ENCODE measurements around the gene EML5. TPM values are rescaled to one million over a fixed set of nuclear protein-coding genes. Genes with fewer than 3 reads are reported as not detected.

EML5 gene
- total RNA-seq, 1 experiment from 2014 or later: 0.52 TPM

DNA sequence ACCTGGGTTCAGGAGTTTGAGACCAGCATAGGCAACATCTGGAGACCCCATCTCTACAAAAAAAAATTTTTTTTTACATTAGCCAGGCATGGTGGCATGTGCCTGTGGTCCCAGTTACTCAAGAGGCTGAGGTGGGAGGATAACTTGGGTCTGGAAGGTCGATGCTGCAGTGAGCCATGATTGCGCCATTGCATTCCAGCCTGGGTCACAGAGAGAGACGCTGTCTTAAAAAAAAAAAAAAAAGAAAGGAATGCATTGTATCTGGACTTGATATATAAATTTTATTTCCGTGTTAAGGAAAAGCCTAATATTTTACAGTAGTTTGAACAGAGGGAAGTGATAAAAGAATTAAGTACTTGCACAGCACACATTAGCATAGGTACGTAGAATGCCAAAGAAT, 132.7 kb downstream of the EML5 start:
- Mint-ChIP-seq H3K9me3 (ENCODE audit: low read depth, unreplicated experiment) (no peaks in the 10 kb centered on the region), H3K4me3 (ENCODE audit: low read depth, unreplicated experiment) (no peak overlapping the region), H3K4me1 (ENCODE audit: low read depth, unreplicated experiment) (no peaks in the 10 kb centered on the region), H3K36me3 (ENCODE audit: insufficient read depth, unreplicated experiment) (no peaks in the 10 kb centered on the region), H3K27ac (ENCODE audit: unreplicated experiment) (no peak overlapping the region), H3K27me3 (ENCODE audit: unreplicated experiment) (no peaks in the 10 kb centered on the region)
- TF ChIP-seq, protein P1, sequence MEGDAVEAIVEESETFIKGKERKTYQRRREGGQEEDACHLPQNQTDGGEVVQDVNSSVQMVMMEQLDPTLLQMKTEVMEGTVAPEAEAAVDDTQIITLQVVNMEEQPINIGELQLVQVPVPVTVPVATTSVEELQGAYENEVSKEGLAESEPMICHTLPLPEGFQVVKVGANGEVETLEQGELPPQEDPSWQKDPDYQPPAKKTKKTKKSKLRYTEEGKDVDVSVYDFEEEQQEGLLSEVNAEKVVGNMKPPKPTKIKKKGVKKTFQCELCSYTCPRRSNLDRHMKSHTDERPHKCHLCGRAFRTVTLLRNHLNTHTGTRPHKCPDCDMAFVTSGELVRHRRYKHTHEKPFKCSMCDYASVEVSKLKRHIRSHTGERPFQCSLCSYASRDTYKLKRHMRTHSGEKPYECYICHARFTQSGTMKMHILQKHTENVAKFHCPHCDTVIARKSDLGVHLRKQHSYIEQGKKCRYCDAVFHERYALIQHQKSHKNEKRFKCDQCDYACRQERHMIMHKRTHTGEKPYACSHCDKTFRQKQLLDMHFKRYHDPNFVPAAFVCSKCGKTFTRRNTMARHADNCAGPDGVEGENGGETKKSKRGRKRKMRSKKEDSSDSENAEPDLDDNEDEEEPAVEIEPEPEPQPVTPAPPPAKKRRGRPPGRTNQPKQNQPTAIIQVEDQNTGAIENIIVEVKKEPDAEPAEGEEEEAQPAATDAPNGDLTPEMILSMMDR (IDR thresholded peaks at IDR 0.05; ENCODE audit: unreplicated experiment): no peak
- CTCF ChIA-PET: no interaction called here
- DNase-seq: peak; percentile 50
- intact Hi-C loops (cut with micrococcal nuclease; ENCODE audit: unreplicated experiment): loop anchor here (10.0 kb wide), 2 partner anchors 135 to 1255 kb away; partner anchors contain the start of gene EML5
- no TSS peak for BruUV-seq (replicated peaks)

GRCh38 chr14:88639221-88639620, 153.5 kb downstream of the EML5 start:
- Mint-ChIP-seq H3K4me3 (ENCODE audit: low read depth, unreplicated experiment) (no peak overlapping the region), H3K36me3 (ENCODE audit: insufficient read depth, unreplicated experiment) (no peaks in the 10 kb centered on the region), H3K27me3 (ENCODE audit: unreplicated experiment) (no peaks in the 10 kb centered on the region), H3K9me3 (ENCODE audit: low read depth, unreplicated experiment) (peaks cover 3% of the 10 kb centered on the region), H3K4me1 (ENCODE audit: low read depth, unreplicated experiment) (no peaks in the 10 kb centered on the region), H3K27ac (ENCODE audit: unreplicated experiment) (no peak overlapping the region)
- BruUV-seq (replicated peaks): no TSS peak
- TF ChIP-seq, protein P1 (IDR thresholded peaks at IDR 0.05; ENCODE audit: unreplicated experiment): no peak
- intact Hi-C loops (cut with micrococcal nuclease; ENCODE audit: unreplicated experiment): no loop called here
- no peak for DNase-seq
- CTCF ChIA-PET: interaction anchor here (0.5 kb wide), 1 partner anchor 16 kb away, joined by 3 read pairs; no protein-coding TSS in a partner anchor

- TF ChIP-seq, protein P1 (IDR thresholded peaks at IDR 0.05; ENCODE audit: unreplicated experiment): no peak
- Mint-ChIP-seq H3K27ac (ENCODE audit: unreplicated experiment) (no peak overlapping the region), H3K4me1 (ENCODE audit: low read depth, unreplicated experiment) (no peaks in the 10 kb centered on the region), H3K9me3 (ENCODE audit: low read depth, unreplicated experiment) (no peaks in the 10 kb centered on the region), H3K27me3 (ENCODE audit: unreplicated experiment) (no peaks in the 10 kb centered on the region), H3K4me3 (ENCODE audit: low read depth, unreplicated experiment) (no peak overlapping the region), H3K36me3 (ENCODE audit: insufficient read depth, unreplicated experiment) (no peaks in the 10 kb centered on the region)
- CTCF ChIA-PET: no interaction called here
- no peak for DNase-seq
- intact Hi-C loops (cut with micrococcal nuclease; ENCODE audit: unreplicated experiment): no loop called here
- BruUV-seq (replicated peaks): no TSS peak
Measured at GRCh38 chr14:88632512-88632911, 160.2 kb downstream of the EML5 start.

GRCh38 chr14:88631091-88631490, 161.7 kb downstream of the EML5 start:
- Mint-ChIP-seq H3K36me3 (ENCODE audit: insufficient read depth, unreplicated experiment) (no peaks in the 10 kb centered on the region), H3K9me3 (ENCODE audit: low read depth, unreplicated experiment) (no peaks in the 10 kb centered on the region), H3K27me3 (ENCODE audit: unreplicated experiment) (no peaks in the 10 kb centered on the region), H3K27ac (ENCODE audit: unreplicated experiment) (no peak overlapping the region), H3K4me1 (ENCODE audit: low read depth, unreplicated experiment) (no peaks in the 10 kb centered on the region), H3K4me3 (ENCODE audit: low read depth, unreplicated experiment) (no peak overlapping the region)
- no TSS peak for BruUV-seq (replicated peaks)
- TF ChIP-seq, protein P1 (IDR thresholded peaks at IDR 0.05; ENCODE audit: unreplicated experiment): no peak
- intact Hi-C loops (cut with micrococcal nuclease; ENCODE audit: unreplicated experiment): no loop called here
- CTCF ChIA-PET: no interaction called here
- no peak for DNase-seq

Data from Calu3 (cell line).